Liver (tissue), 3 donors: ENCODE measurements around the gene IL1RAPL1.

Experiments
- EGR1 ChIP-seq, 2 donors: IDR thresholded peaks; 2 replicates each; pipeline ENCODE4 v1.6.1; 2016 to 2018; ENCODE audit warnings: antibody characterized with exemption in 2 of 2, low read depth in 2 of 2
- FOXA1 ChIP-seq: IDR thresholded peaks from 2 replicates; pipeline ENCODE4 v1.6.1; 2016; ENCODE audit warnings: antibody characterized with exemption
- GABPA ChIP-seq, 2 donors: IDR thresholded peaks in 1 of 2; conservative IDR thresholded peaks in 1 of 2; 2 replicates each; pipeline ENCODE4 v1.6.1; 2016; ENCODE audit warnings: antibody characterized with exemption in 2 of 2, mild to moderate bottlenecking in 1 of 2, moderate library complexity in 1 of 2
- TAF1 ChIP-seq: conservative IDR thresholded peaks from 2 replicates; pipeline ENCODE4 v1.6.1; 2016; ENCODE audit warnings: antibody characterized with exemption, mild to moderate bottlenecking
- YY1 ChIP-seq: IDR thresholded peaks from 2 replicates; pipeline ENCODE4 v1.6.1; 2016; ENCODE audit warnings: antibody characterized with exemption, mild to moderate bottlenecking
- TF ChIP-seq, protein P1 (sequence below): fragments of 150-350 bp; IDR thresholded peaks from 2 replicates; pipeline ENCODE4 v1.5.1; 2017; ENCODE audit warnings: improper control_type of control experiment, low read depth, low read length; ENCODE audit not compliant: missing input control
- donor health status: healthy.
- donor health status: healthy.

DNA sequence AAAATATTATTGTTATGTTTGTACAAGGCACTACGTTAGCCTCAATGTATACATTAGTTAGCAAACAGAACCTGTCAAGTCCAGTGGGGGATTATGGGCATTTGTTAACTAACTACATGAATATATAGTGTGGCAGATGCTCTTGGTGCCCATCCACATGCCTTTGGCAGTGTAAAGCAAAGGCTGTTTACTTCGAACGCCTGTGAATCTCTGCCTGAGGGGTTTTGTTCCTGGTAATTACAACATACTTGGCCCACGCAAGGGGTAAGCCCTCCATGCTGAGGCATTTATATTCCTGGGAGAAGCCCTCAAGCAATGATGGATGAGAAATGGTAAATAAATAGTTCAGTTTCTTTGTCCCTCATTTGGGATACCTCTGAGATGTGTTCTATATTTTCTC lies 119.7 kb downstream of the IL1RAPL1 start:
- TF ChIP-seq, protein P1, sequence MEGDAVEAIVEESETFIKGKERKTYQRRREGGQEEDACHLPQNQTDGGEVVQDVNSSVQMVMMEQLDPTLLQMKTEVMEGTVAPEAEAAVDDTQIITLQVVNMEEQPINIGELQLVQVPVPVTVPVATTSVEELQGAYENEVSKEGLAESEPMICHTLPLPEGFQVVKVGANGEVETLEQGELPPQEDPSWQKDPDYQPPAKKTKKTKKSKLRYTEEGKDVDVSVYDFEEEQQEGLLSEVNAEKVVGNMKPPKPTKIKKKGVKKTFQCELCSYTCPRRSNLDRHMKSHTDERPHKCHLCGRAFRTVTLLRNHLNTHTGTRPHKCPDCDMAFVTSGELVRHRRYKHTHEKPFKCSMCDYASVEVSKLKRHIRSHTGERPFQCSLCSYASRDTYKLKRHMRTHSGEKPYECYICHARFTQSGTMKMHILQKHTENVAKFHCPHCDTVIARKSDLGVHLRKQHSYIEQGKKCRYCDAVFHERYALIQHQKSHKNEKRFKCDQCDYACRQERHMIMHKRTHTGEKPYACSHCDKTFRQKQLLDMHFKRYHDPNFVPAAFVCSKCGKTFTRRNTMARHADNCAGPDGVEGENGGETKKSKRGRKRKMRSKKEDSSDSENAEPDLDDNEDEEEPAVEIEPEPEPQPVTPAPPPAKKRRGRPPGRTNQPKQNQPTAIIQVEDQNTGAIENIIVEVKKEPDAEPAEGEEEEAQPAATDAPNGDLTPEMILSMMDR = no peak
- TF ChIP-seq YY1 = no peak
- no peak for TF ChIP-seq FOXA1
- no peak for TF ChIP-seq TAF1
- TF ChIP-seq EGR1 (IDR thresholded peaks at IDR 0.05; ENCODE audit: low read depth in 2 of 2) = no peak
- no peak for TF ChIP-seq GABPA (IDR thresholded peaks at IDR 0.05 in 1 of 2, conservative IDR thresholded peaks at IDR 0.05 in 1 of 2)
